NAMALWA (cell line): ENCODE measurements around the gene CMTM6.
A peak's percentile ranks its signal among the peaks of the same experiment; 100 is the strongest.
"Not testable (repeated sequence)": the region's sequence is repeated elsewhere in the genome, so short reads cannot be mapped to it uniquely, and the experiment has no call there.

ENCODE experiments used
- DNase-seq: peaks from one replicate; pipeline ENCODE4 v3.0.0-alpha.2; 2015; ENCODE audit warnings: low spot score

CMTM6 gene

GRCh38 chr3:32466808-32467207, 35.8 kb downstream of the CMTM6 start:
- not testable (repeated sequence) for DNase-seq

GRCh38 chr3:32464726-32465125, 37.9 kb downstream of the CMTM6 start:
- not testable (repeated sequence) for DNase-seq

GRCh38 chr3:32463415-32463814, 39.2 kb downstream of the CMTM6 start:
- DNase-seq = not testable (repeated sequence)

GRCh38 chr3:32462191-32462986, 40.3 kb downstream of the CMTM6 start:
- DNase-seq = not testable (repeated sequence)

- not testable (repeated sequence) for DNase-seq
These were observed 41.7 kb downstream of the CMTM6 start for GRCh38 chr3:32460817-32461496.

- DNase-seq = peak; percentile 83
These were observed 42.5 kb downstream of the CMTM6 start for GRCh38 chr3:32460031-32460749.

GRCh38 chr3:32459450-32459849, 43.2 kb downstream of the CMTM6 start:
- DNase-seq = no peak

- DNase-seq = peak; percentile 28
These were observed 44.6 kb downstream of the CMTM6 start for GRCh38 chr3:32457971-32458471.

- DNase-seq = no peak
These were observed 46.1 kb downstream of the CMTM6 start for GRCh38 chr3:32456429-32457130.

GRCh38 chr3:32455609-32456428, 46.8 kb downstream of the CMTM6 start:
- DNase-seq = no peak

- DNase-seq = no peak
These were observed 47.7 kb downstream of the CMTM6 start for GRCh38 chr3:32454731-32455608.

- DNase-seq = no peak
These were observed 48.5 kb downstream of the CMTM6 start for GRCh38 chr3:32454111-32454510.

GRCh38 chr3:32453346-32453745, 49.3 kb downstream of the CMTM6 start:
- DNase-seq = no peak

- DNase-seq = no peak
These were observed 50.6 kb downstream of the CMTM6 start for GRCh38 chr3:32452009-32452408.

- no peak for DNase-seq
These were observed 51.5 kb downstream of the CMTM6 start for GRCh38 chr3:32450992-32451659.

- no peak for DNase-seq
These were observed 52.2 kb downstream of the CMTM6 start for GRCh38 chr3:32450426-32450825.

- DNase-seq = no peak
These were observed 53.0 kb downstream of the CMTM6 start for GRCh38 chr3:32449691-32450090.

- DNase-seq = no peak
These were observed 53.8 kb downstream of the CMTM6 start for GRCh38 chr3:32448686-32449474.
